BLaER1 (cell line): Measurements from ENCODE around the gene FITM1.

Source experiments
- H3K27ac ChIP-seq: shearing (Covaris generic); formaldehyde crosslinking; 2 replicates; pipeline ENCODE4 v1.8.1; 2022
- H3K27me3 ChIP-seq: shearing (Covaris generic); formaldehyde crosslinking; 2 replicates; pipeline ENCODE4 v1.8.1; 2022
- H3K36me3 ChIP-seq: shearing (Covaris generic); formaldehyde crosslinking; 2 replicates; pipeline ENCODE4 v1.8.1; 2022
- H3K4me1 ChIP-seq: shearing (Covaris generic); formaldehyde crosslinking; 2 replicates; pipeline ENCODE4 v1.8.1; 2022
- H3K4me2 ChIP-seq: shearing (Covaris generic); formaldehyde crosslinking; 2 replicates; pipeline ENCODE4 v1.8.1; 2022
- H3K4me3 ChIP-seq: shearing (Covaris generic); formaldehyde crosslinking; 2 replicates; pipeline ENCODE4 v1.8.1; 2022
- H3K9ac ChIP-seq: shearing (Covaris generic); formaldehyde crosslinking; 2 replicates; pipeline ENCODE4 v1.8.1; 2022
- H3K9me3 ChIP-seq: shearing (Covaris generic); formaldehyde crosslinking; 2 replicates; pipeline ENCODE4 v1.8.1; 2022
- H4K20me1 ChIP-seq: shearing (Covaris generic); formaldehyde crosslinking; 2 replicates; pipeline ENCODE4 v1.8.1; 2022
- Cebpa-rat ChIP-seq: shearing (Covaris generic); IDR thresholded peaks from 2 replicates; pipeline ENCODE4 v1.8.1; 2022

Gene FITM1

GRCh38 chr14:24088095-24088494 lies 42.4 kb upstream of the FITM1 start:
- H3K4me3 ChIP-seq: no peak overlapping the region
- H4K20me1 ChIP-seq: no peaks in the 10 kb centered on the region
- H3K4me1 ChIP-seq: peaks cover 31% of the 10 kb centered on the region
- no peak overlapping the region for H3K9ac ChIP-seq
- H3K9me3 ChIP-seq: no peaks in the 10 kb centered on the region
- H3K27ac ChIP-seq: no peak overlapping the region
- no peak overlapping the region for H3K4me2 ChIP-seq
- TF ChIP-seq Cebpa-rat: no peak
- no peaks in the 10 kb centered on the region for H3K36me3 ChIP-seq
- no peaks in the 10 kb centered on the region for H3K27me3 ChIP-seq

GRCh38 chr14:24089890-24090289 lies 40.6 kb upstream of the FITM1 start:
- no peak overlapping the region for H3K4me2 ChIP-seq

GRCh38 chr14:24092110-24092504 lies 38.4 kb upstream of the FITM1 start:
- Histone ChIP-seq H3K36me3 (peaks cover 8% of the 10 kb centered on the region), H3K4me3 (no peak overlapping the region), H3K27ac (no peak overlapping the region), H4K20me1 (no peaks in the 10 kb centered on the region), H3K9ac (no peak overlapping the region), H3K27me3 (no peaks in the 10 kb centered on the region), H3K9me3 (no peaks in the 10 kb centered on the region), H3K4me1 (peaks cover 52% of the 10 kb centered on the region), H3K4me2 (peak overlapping the region; percentile 95; the same call in 1 of the 2 replicates)
- TF ChIP-seq Cebpa-rat: no peak

More at GRCh38 chr14:24089890-24090289, 40.6 kb upstream of the FITM1 start:
- no peak overlapping the region for H3K27ac ChIP-seq
- no peaks in the 10 kb centered on the region for H4K20me1 ChIP-seq
- H3K4me3 ChIP-seq: no peak overlapping the region
- no peaks in the 10 kb centered on the region for H3K36me3 ChIP-seq
- TF ChIP-seq Cebpa-rat: no peak
- H3K4me1 ChIP-seq: peaks cover 30% of the 10 kb centered on the region
- no peak overlapping the region for H3K9ac ChIP-seq
- H3K9me3 ChIP-seq: no peaks in the 10 kb centered on the region
- H3K27me3 ChIP-seq: no peaks in the 10 kb centered on the region

- H3K27ac ChIP-seq: peak overlapping the region; percentile 98; the same call in 1 of the 2 replicates
- peaks cover 52% of the 10 kb centered on the region for H3K4me1 ChIP-seq
- H3K9ac ChIP-seq: no peak overlapping the region
- H4K20me1 ChIP-seq: no peaks in the 10 kb centered on the region
- peaks cover 13% of the 10 kb centered on the region for H3K36me3 ChIP-seq
- no peaks in the 10 kb centered on the region for H3K27me3 ChIP-seq
- no peak overlapping the region for H3K4me3 ChIP-seq
- no peak for TF ChIP-seq Cebpa-rat
- peak overlapping the region; percentile 95 for H3K4me2 ChIP-seq
- H3K9me3 ChIP-seq: no peaks in the 10 kb centered on the region
These were observed 37.8 kb upstream of the FITM1 start for GRCh38 chr14:24092505-24093206.

GRCh38 chr14:24093207-24093900 lies 37.1 kb upstream of the FITM1 start:
- H3K4me2 ChIP-seq: peak overlapping the region; percentile 95
- H3K36me3 ChIP-seq: peaks cover 20% of the 10 kb centered on the region
- peaks cover 52% of the 10 kb centered on the region for H3K4me1 ChIP-seq
- H3K9me3 ChIP-seq: no peaks in the 10 kb centered on the region
- no peaks in the 10 kb centered on the region for H4K20me1 ChIP-seq
- H3K4me3 ChIP-seq: peak overlapping the region; percentile 82
- no peak for TF ChIP-seq Cebpa-rat
- peak overlapping the region; percentile 98 for H3K27ac ChIP-seq
- H3K9ac ChIP-seq: peak overlapping the region; percentile 95
- H3K27me3 ChIP-seq: no peaks in the 10 kb centered on the region

- Histone ChIP-seq H3K9me3 (no peaks in the 10 kb centered on the region), H3K27me3 (no peaks in the 10 kb centered on the region), H3K27ac (peak within 1 kb of the TSS; percentile 98), H3K4me1 (peaks cover 52% of the 10 kb centered on the region), H3K36me3 (peaks cover 28% of the 10 kb centered on the region), H3K4me3 (peak within 1 kb of the TSS; percentile 82), H3K9ac (peak within 1 kb of the TSS; percentile 95), H4K20me1 (no peaks in the 10 kb centered on the region), H3K4me2 (peak within 1 kb of the TSS; percentile 95)
- no peak for TF ChIP-seq Cebpa-rat
These were observed 36.3 kb upstream of the FITM1 start, which contains the start of gene PCK2 for GRCh38 chr14:24093901-24094840. Gene PCK2, plus strand, starts transcription at chr14:24094311. Its CDS starts 95 bp downstream, at chr14:24094406.

GRCh38 chr14:24094841-24095270 lies 35.6 kb upstream of the FITM1 start:
- TF ChIP-seq Cebpa-rat: no peak
- Histone ChIP-seq H3K4me2 (peak overlapping the region; percentile 95), H3K27me3 (no peaks in the 10 kb centered on the region), H3K9ac (peak overlapping the region; percentile 95), H3K36me3 (peaks cover 35% of the 10 kb centered on the region), H3K27ac (peak overlapping the region; percentile 98), H3K9me3 (no peaks in the 10 kb centered on the region), H3K4me3 (peak overlapping the region; percentile 82), H4K20me1 (no peaks in the 10 kb centered on the region), H3K4me1 (peaks cover 52% of the 10 kb centered on the region)

- Histone ChIP-seq H3K27me3 (no peaks in the 10 kb centered on the region), H3K4me2 (peak overlapping the region; percentile 95), H3K27ac (peak overlapping the region; percentile 98), H4K20me1 (no peaks in the 10 kb centered on the region), H3K36me3 (peaks cover 41% of the 10 kb centered on the region), H3K4me3 (peak overlapping the region; percentile 82), H3K9me3 (no peaks in the 10 kb centered on the region), H3K9ac (peak overlapping the region; percentile 95), H3K4me1 (peaks cover 47% of the 10 kb centered on the region)
- no peak for TF ChIP-seq Cebpa-rat
These were observed 35.0 kb upstream of the FITM1 start for GRCh38 chr14:24095271-24096068.
